Measurements from ENCODE around the gene XYLT2. TPM values are rescaled to one million over a fixed set of nuclear protein-coding genes. Genes with fewer than 3 reads are reported as not detected.

XYLT2 gene
- total RNA-seq, 2 experiments from 2014 or later: 24.4 to 25.3 TPM

DNA sequence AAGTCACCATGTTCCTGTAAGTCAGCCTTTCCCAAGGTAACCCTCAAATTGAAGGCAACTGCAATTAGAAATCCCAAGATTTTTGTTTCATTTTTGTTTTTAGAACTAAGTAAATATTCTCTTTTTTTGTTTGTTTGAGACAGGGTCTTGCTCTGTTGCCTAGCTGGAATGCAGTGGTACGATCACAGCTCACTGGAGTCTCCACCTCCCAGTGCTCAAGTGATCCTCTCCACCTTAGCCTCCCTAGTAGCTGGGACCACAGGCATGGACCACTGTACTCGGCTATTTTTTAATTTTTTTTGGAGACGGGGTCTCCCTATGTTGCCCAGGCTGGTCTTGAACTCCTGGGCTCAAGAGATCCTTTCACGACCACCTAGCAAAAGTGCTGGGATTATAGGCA lies 62.0 kb downstream of the XYLT2 start:
- intact Hi-C loops (cut with micrococcal nuclease): no loop called here
- POLR2A ChIA-PET: interaction anchor here (0.6 kb wide), 1 partner anchor 39 kb away, joined by 3 read pairs; no protein-coding TSS in a partner anchor

More for the DNA sequence above, 62.0 kb downstream of the XYLT2 start:
- Mint-ChIP-seq H3K4me1 (ENCODE audit: low read depth) (no peaks in the 10 kb centered on the region), H3K27ac (no peak overlapping the region), H3K36me3 (ENCODE audit: low read depth) (no peaks in the 10 kb centered on the region), H3K4me3 (no peak overlapping the region), H3K27me3 (peaks cover 8% of the 10 kb centered on the region), H3K9me3 (no peaks in the 10 kb centered on the region)
- TF ChIP-seq, protein P1, sequence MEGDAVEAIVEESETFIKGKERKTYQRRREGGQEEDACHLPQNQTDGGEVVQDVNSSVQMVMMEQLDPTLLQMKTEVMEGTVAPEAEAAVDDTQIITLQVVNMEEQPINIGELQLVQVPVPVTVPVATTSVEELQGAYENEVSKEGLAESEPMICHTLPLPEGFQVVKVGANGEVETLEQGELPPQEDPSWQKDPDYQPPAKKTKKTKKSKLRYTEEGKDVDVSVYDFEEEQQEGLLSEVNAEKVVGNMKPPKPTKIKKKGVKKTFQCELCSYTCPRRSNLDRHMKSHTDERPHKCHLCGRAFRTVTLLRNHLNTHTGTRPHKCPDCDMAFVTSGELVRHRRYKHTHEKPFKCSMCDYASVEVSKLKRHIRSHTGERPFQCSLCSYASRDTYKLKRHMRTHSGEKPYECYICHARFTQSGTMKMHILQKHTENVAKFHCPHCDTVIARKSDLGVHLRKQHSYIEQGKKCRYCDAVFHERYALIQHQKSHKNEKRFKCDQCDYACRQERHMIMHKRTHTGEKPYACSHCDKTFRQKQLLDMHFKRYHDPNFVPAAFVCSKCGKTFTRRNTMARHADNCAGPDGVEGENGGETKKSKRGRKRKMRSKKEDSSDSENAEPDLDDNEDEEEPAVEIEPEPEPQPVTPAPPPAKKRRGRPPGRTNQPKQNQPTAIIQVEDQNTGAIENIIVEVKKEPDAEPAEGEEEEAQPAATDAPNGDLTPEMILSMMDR (IDR thresholded peaks at IDR 0.05): no peak
- DNase-seq (no peak), ATAC-seq (no peak)
- CTCF ChIA-PET: interaction anchor here (3.1 kb wide), 1 partner anchor 10 kb away, joined by 22 read pairs; the partner anchor contains the start of gene LRRC59

Other genes starting within 250 kb of the XYLT2 start
- gene SAMD14, start 216.0 kb upstream of the XYLT2 start, total RNA-seq: 1 to 10 TPM in 1 of 2 experiments, under 1 TPM in 1; 0.47 to 1.3 TPM
- 10 to 100 TPM; 52.4 to 56.4 TPM for gene PPP1R9B, start 195.4 kb upstream of the XYLT2 start, total RNA-seq
- gene SGCA, start 180.1 kb upstream of the XYLT2 start, total RNA-seq: under 1 TPM in 1 of 2 experiments, not detected in 1; 0.34 TPM
- gene COL1A1, start 144.5 kb upstream of the XYLT2 start, total RNA-seq: 1 to 10 TPM in 1 of 2 experiments, under 1 TPM in 1; 0.92 to 1.0 TPM
- gene TMEM92, start 71.7 kb upstream of the XYLT2 start, total RNA-seq: not detected
- 10 to 100 TPM; 54.6 to 55.8 TPM for gene MRPL27, start 27.1 kb downstream of the XYLT2 start, total RNA-seq
- 10 to 100 TPM; 48.0 to 48.6 TPM for gene EME1, start 27.1 kb downstream of the XYLT2 start, total RNA-seq
- gene LRRC59, start 51.4 kb downstream of the XYLT2 start, total RNA-seq: 10 to 100 TPM; 70.6 to 71.0 TPM
- 10 to 100 TPM; 14.5 to 17.5 TPM for gene ACSF2, start 80.1 kb downstream of the XYLT2 start, total RNA-seq
- not detected for gene CHAD, start 122.8 kb downstream of the XYLT2 start, total RNA-seq
- 10 to 100 TPM; 39.2 to 40.7 TPM for gene RSAD1, start 132.7 kb downstream of the XYLT2 start, total RNA-seq
- 1 to 10 TPM; 6.7 to 6.9 TPM for gene MYCBPAP, start 162.3 kb downstream of the XYLT2 start, total RNA-seq
- not detected for gene EPN3, start 186.6 kb downstream of the XYLT2 start, total RNA-seq
- 10 to 100 TPM; 29.0 to 36.2 TPM for gene SPATA20, start 201.0 kb downstream of the XYLT2 start, total RNA-seq
- gene CACNA1G, start 214.6 kb downstream of the XYLT2 start, total RNA-seq: under 1 TPM in 1 of 2 experiments, not detected in 1; 0.13 TPM

Data from activated CD8-positive, alpha-beta T cell treated with anti-CD3 and anti-CD28 coated beads for 36 hours (primary cell).